Liver (tissue), 9 donors: ENCODE results near the gene ETV3L. TPM values are rescaled to one million over a fixed set of nuclear protein-coding genes. Genes with fewer than 3 reads are reported as not detected.

Source experiments
- DNase-seq: peaks from one replicate; pipeline ENCODE4 v3.0.0-alpha.2; 2017; ENCODE audit warnings: low spot score
- H3K27ac ChIP-seq, 2 donors: one replicate each; pipeline ENCODE4 v1.7.0; 2013; ENCODE audit warnings: inconsistent platforms in 2 of 2, low read length in 2 of 2, control low read depth in 1 of 2, low read depth in 1 of 2, mild to moderate bottlenecking in 1 of 2
- H3K27me3 ChIP-seq, 4 donors: one replicate each; pipeline versions ENCODE4 v1.6.1 to v1.7.0; 2013; ENCODE audit warnings: low read length in 3 of 4, inconsistent platforms in 1 of 4, mild to moderate bottlenecking in 1 of 4, moderate library complexity in 1 of 4; ENCODE audit not compliant: control insufficient read depth in 4 of 4, insufficient read depth in 4 of 4
- H3K36me3 ChIP-seq, 4 donors: one replicate each; pipeline versions ENCODE4 v1.6.1 to v1.7.0; 2013; ENCODE audit warnings: low read length in 3 of 4, mild to moderate bottlenecking in 3 of 4, low read depth in 1 of 4, moderate library complexity in 1 of 4; ENCODE audit not compliant: control insufficient read depth in 4 of 4, insufficient read depth in 3 of 4
- H3K4me1 ChIP-seq, 4 donors: one replicate each; pipeline versions ENCODE4 v1.6.1 to v1.7.0; 2013; ENCODE audit warnings: low read length in 3 of 4, mild to moderate bottlenecking in 3 of 4, moderate library complexity in 1 of 4; ENCODE audit not compliant: control insufficient read depth in 4 of 4, insufficient read depth in 4 of 4
- H3K4me3 ChIP-seq, 3 donors: one replicate each; pipeline versions ENCODE4 v1.6.1 to v1.7.0; 2013; ENCODE audit warnings: low read length in 3 of 3, control low read depth in 1 of 3, low read depth in 1 of 3, mild to moderate bottlenecking in 1 of 3
- H3K9ac ChIP-seq, 2 donors: one replicate each; pipeline ENCODE4 v1.7.0; 2013; ENCODE audit warnings: low read length in 2 of 2, mild to moderate bottlenecking in 2 of 2, moderate library complexity in 2 of 2, control low read depth in 1 of 2, low read depth in 1 of 2
- H3K9me3 ChIP-seq, 4 donors: one replicate each; pipeline versions ENCODE4 v1.6.1 to v1.7.0; 2013; ENCODE audit warnings: low read length in 3 of 4; ENCODE audit not compliant: control insufficient read depth in 4 of 4
- ATF3 ChIP-seq: IDR thresholded peaks from 2 replicates; pipeline ENCODE4 v1.6.1; 2016; ENCODE audit warnings: antibody characterized with exemption
- CTCF ChIP-seq: fragments of 150-350 bp; IDR thresholded peaks from 2 replicates; pipeline ENCODE4 v1.5.1; 2017; ENCODE audit warnings: improper control_type of control experiment, low read depth, low read length; ENCODE audit not compliant: missing input control
- EGR1 ChIP-seq, 2 donors: IDR thresholded peaks; 2 replicates each; pipeline ENCODE4 v1.6.1; 2016 to 2018; ENCODE audit warnings: antibody characterized with exemption in 2 of 2, low read depth in 2 of 2
- FOXA1 ChIP-seq: IDR thresholded peaks from 2 replicates; pipeline ENCODE4 v1.6.1; 2016; ENCODE audit warnings: antibody characterized with exemption
- FOXA2 ChIP-seq: IDR thresholded peaks from 2 replicates; pipeline ENCODE4 v1.6.1; 2016; ENCODE audit warnings: antibody characterized with exemption
- GABPA ChIP-seq, 2 donors: IDR thresholded peaks in 1 of 2; conservative IDR thresholded peaks in 1 of 2; 2 replicates each; pipeline ENCODE4 v1.6.1; 2016; ENCODE audit warnings: antibody characterized with exemption in 2 of 2, mild to moderate bottlenecking in 1 of 2, moderate library complexity in 1 of 2
- JUND ChIP-seq, 2 donors: IDR thresholded peaks; 2 replicates each; pipeline ENCODE4 v1.6.1; 2016; ENCODE audit warnings: antibody characterized with exemption in 2 of 2
- MAX ChIP-seq: IDR thresholded peaks from 2 replicates; pipeline ENCODE4 v1.6.1; 2016; ENCODE audit warnings: antibody characterized with exemption
- NR2F2 ChIP-seq: IDR thresholded peaks from 2 replicates; pipeline ENCODE4 v1.6.1; 2016; ENCODE audit warnings: antibody characterized with exemption
- RAD21 ChIP-seq, 2 donors: IDR thresholded peaks; 2 replicates each; pipeline ENCODE4 v1.6.1; 2016; ENCODE audit warnings: antibody characterized with exemption in 2 of 2, mild to moderate bottlenecking in 2 of 2
- REST ChIP-seq: IDR thresholded peaks from 2 replicates; pipeline ENCODE4 v1.6.1; 2016; ENCODE audit warnings: antibody characterized with exemption, mild to moderate bottlenecking
- RXRA ChIP-seq, 2 donors: IDR thresholded peaks; 2 replicates each; pipeline ENCODE4 v1.6.1; 2017 to 2018; ENCODE audit warnings: antibody characterized with exemption in 2 of 2, mild to moderate bottlenecking in 1 of 2
- SP1 ChIP-seq: IDR thresholded peaks from 2 replicates; pipeline ENCODE4 v1.6.1; 2018; ENCODE audit warnings: antibody characterized with exemption, mild to moderate bottlenecking
- TAF1 ChIP-seq: conservative IDR thresholded peaks from 2 replicates; pipeline ENCODE4 v1.6.1; 2016; ENCODE audit warnings: antibody characterized with exemption, mild to moderate bottlenecking
- ZBTB33 ChIP-seq: IDR thresholded peaks from 2 replicates; pipeline ENCODE4 v1.6.1; 2016; ENCODE audit warnings: antibody characterized with exemption
- WGBS: extraction: QIAGEN DNeasy Blood & Tissue Kit; methylation state at CpG from one replicate; pipeline ENCODE4 v1.1.7; 2013; 5-methylcytosine and 5-hydroxymethylcytosine counted together
- polyA plus RNA-seq, 2 donors: library from polyadenylated mRNA; stranded (reverse) in 1 of 2; unstranded in 1 of 2; fragments of 200-250 nt in 1 of 2; fragments of >200 nt in 1 of 2; fragmentation: Nextera tagmentation in 1 of 2; extraction: Ambion mirVana in 1 of 2; gene quantifications; one replicate each; pipeline versions ENCODE4 v1.2.1 to v1.2.3, GENCODE V29; 2013 to 2015
- total RNA-seq, 2 donors: library from RNA; depleted of rRNA; stranded (reverse); fragments of >200 nt; gene quantifications; one replicate each; pipeline ENCODE4 v1.2.3, GENCODE V29; 2014
- donor health status: healthy.
- donor health status: healthy.
- donor health status: healthy.
- donor health status: healthy.
- donor health status: healthy.

The ETV3L gene
- total and polyA plus RNA-seq, 4 donors, result not detected

- Histone ChIP-seq H3K27me3 (peaks cover 0 to 5% (median 2%) of the 10 kb centered on the region in 4 donors), H3K4me1 (no peaks in the 10 kb centered on the region), H3K9ac (no peak overlapping the region), H3K27ac (no peak overlapping the region), H3K4me3 (no peak overlapping the region), H3K36me3 (no peaks in the 10 kb centered on the region), H3K9me3 (no peaks in the 10 kb centered on the region)
- 43% methylated on average over 6 of the region's 6 CpGs for WGBS
- no peak for DNase-seq
- no peak for TF ChIP-seq JUND (IDR thresholded peaks at IDR 0.05)
- no peak for TF ChIP-seq MAX
- TF ChIP-seq RAD21 (IDR thresholded peaks at IDR 0.05), result no peak
- no peak for TF ChIP-seq EGR1 (IDR thresholded peaks at IDR 0.05; ENCODE audit: low read depth in 2 of 2)
- TF ChIP-seq FOXA1, result no peak
- no peak for TF ChIP-seq ZBTB33
- no peak for TF ChIP-seq ATF3
- TF ChIP-seq RXRA (IDR thresholded peaks at IDR 0.05), result no peak
- no peak for TF ChIP-seq FOXA2
- TF ChIP-seq GABPA (IDR thresholded peaks at IDR 0.05 in 1 of 2, conservative IDR thresholded peaks at IDR 0.05 in 1 of 2), result no peak
- TF ChIP-seq CTCF, result no peak
- TF ChIP-seq TAF1, result no peak
- no peak for TF ChIP-seq NR2F2
- TF ChIP-seq REST, result no peak
- TF ChIP-seq SP1, result no peak
These were observed 6.6 kb upstream of the ETV3L start for GRCh38 chr1:157105988-157106812.
